Epithelial cell of esophagus (primary cell): ENCODE data around the gene SLAMF1.

Source experiments
- DNase-seq: peaks from one replicate; pipeline ENCODE4 v3.0.0; 2010; ENCODE audit warnings: low read depth
- H3K4me3 ChIP-seq: 2 replicates; pipeline ENCODE4 v1.5.1; 2011; ENCODE audit warnings: mild to moderate bottlenecking, low read length, control low read depth
- CTCF ChIP-seq: IDR thresholded peaks from 2 replicates; pipeline ENCODE4 v1.5.1; 2011; ENCODE audit warnings: low read depth, mild to moderate bottlenecking, low read length, control low read depth, inconsistent platforms; ENCODE audit not compliant: insufficient read depth; ENCODE audit errors: missing control alignments

The SLAMF1 gene

DNA sequence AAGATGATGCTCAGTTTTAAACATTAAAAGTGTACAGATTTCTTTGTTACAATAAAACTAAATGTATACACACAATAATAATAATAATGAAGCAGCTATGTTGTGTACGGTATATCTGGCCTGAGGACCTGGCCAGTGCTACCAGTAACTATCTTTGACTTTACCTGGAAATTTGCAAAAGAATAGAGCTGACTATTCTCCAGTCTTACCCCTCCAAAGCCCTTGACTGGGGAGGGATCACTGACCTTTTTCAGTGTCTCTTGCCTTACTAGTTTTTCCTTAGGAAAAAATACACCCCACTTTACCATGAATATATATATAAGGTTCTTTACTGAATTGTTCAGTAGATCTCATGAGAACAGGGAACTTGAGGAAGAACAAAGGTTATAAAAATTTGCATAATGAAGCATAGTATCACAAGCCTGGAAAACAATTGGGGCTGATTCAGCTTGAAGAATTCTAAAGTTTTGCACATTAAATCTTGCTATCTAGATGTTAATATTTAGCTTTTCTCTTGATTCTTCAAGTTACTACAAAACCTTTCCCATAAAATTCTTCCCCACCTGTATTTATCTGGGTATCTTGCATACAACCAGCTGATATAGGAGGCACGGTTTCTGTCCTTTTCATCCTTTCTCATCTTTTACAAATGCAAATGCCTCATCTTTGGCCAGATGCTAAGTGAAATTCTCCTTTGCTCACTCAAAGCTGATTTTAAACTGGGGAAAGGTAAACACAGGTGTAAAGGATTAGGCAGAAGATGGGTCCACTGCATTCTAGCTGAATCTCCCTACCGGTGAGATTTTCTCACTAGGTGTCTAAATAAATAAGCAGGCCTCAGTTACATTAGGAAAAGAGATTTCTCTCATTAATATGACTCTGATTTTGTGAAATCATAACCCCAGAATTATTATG lies 25.0 kb upstream of the SLAMF1 start:
- no peak overlapping the region for H3K4me3 ChIP-seq
- TF ChIP-seq CTCF, result no peak
- no peak for DNase-seq

DNA sequence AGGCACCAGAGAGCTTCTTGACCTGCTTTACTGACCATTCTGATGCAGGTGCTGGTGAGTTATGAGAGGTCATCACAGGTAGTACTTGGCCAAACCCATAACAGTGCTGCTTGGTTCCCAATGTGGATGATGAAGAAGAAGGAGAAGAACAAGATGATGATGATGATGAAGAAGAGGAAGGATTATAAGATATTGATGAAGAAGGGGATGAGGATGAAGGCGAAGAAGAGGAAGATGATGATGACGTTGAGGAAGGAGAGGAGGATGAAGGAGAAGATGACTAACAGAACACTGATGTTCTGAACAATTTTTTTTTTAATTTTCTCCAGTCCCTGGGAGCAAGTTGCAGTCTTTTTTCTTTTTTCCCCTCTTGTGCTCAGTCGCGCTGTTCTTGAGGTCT lies 23.9 kb upstream of the SLAMF1 start:
- no peak overlapping the region for H3K4me3 ChIP-seq
- DNase-seq, result no peak
- no peak for TF ChIP-seq CTCF

DNA sequence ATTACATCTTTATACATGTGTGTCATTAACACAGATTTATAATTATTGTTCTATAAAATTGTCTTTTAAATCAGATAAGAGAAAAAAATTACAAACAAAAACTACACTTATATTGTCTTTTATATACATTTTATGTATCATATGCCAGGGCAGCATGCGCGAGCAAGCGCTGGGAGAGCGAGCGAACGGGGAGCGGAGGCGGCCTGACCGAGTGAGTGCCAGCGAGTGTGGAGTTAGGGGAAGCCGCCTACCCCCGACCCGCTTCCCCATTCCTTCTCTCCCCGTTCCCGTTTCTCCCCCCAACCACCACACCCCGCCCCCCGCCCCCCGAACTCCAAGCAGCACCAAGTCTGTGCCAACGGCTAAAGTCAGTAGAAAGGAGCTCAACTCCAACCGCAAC lies 23.0 kb upstream of the SLAMF1 start:
- TF ChIP-seq CTCF, result no peak
- DNase-seq, result no peak
- H3K4me3 ChIP-seq, result no peak overlapping the region

DNA sequence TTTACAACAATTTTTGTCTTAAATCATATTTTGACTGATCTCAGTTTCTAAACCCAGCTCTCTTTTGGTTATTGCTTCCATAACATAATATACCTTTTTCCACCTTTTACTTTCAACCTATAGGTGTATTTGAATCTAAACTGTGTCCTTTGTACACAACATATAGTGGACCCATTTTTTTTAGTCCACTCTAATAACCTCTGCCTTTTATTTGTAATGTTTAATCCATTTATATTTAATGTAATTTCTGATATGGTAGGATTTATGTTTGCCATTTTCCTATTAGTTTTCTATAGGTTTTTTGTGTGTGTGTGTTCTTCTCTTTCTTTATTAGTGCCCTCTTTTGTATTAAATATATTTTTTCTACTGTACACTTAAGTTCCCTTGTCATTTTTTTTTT lies 22.4 kb upstream of the SLAMF1 start:
- H3K4me3 ChIP-seq, result no peak overlapping the region
- no peak for DNase-seq
- TF ChIP-seq CTCF, result no peak

- no peak for DNase-seq
- no peak for TF ChIP-seq CTCF
- H3K4me3 ChIP-seq, result no peak overlapping the region
These were observed 21.1 kb upstream of the SLAMF1 start for GRCh38 chr1:160667896-160668295.

GRCh38 chr1:160666079-160666442 lies 19.2 kb upstream of the SLAMF1 start:
- TF ChIP-seq CTCF, result no peak
- no peak overlapping the region for H3K4me3 ChIP-seq
- no peak for DNase-seq
